BE2C (cell line): Measurements from ENCODE around the gene MRPL40.

Experiments used
- DNase-seq: peaks from one replicate; pipeline ENCODE4 v3.0.0-alpha.2; 2020
- H3K27me3 ChIP-seq: fragments of 250-450 bp; sonication (Bioruptor Pico); 2 replicates; pipeline ENCODE4 v1.5.1; 2020; ENCODE audit warnings: mild to moderate bottlenecking
- H3K36me3 ChIP-seq: fragments of 250-450 bp; sonication (Bioruptor Pico); 2 replicates; pipeline ENCODE4 v1.5.1; 2020; ENCODE audit warnings: mild to moderate bottlenecking
- H3K4me1 ChIP-seq: fragments of 250-450 bp; sonication (Bioruptor Pico); 2 replicates; pipeline ENCODE4 v1.5.1; 2020
- H3K4me3 ChIP-seq: 2 replicates; pipeline ENCODE4 v1.5.1; 2011; ENCODE audit warnings: low read depth, low read length
- H3K9me3 ChIP-seq: fragments of 250-450 bp; sonication (Bioruptor Pico); 2 replicates; pipeline ENCODE4 v1.5.1; 2020
- TF ChIP-seq, protein P1 (sequence below): IDR thresholded peaks from 2 replicates; pipeline ENCODE4 v1.5.1; 2012; ENCODE audit warnings: mild to moderate bottlenecking, low read depth, low read length

MRPL40 gene

DNA sequence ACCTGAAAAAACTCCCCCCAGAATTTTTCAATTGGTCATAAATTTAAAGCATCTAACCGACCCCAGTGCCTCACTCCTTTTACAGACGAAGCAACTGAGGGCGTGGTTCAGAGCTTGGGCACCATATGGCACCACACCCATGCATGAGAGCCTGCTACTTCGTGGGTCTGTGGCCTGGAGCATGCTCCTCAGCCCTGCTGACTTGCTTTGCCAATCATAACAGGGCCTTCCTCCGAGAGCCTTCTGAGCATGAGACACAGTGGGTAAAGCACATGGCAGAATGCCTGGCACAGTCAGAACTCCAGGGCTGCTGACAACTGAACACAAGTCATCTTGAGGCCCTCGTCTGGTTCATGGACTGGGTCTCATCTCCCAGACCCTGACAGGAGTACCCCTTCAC is 34.1 kb upstream of the MRPL40 start:
- no peaks in the 10 kb centered on the region for H3K4me1 ChIP-seq
- no peak overlapping the region for H3K4me3 ChIP-seq
- H3K36me3 ChIP-seq = peaks cover 59% of the 10 kb centered on the region
- no peaks in the 10 kb centered on the region for H3K27me3 ChIP-seq
- no peak for DNase-seq
- TF ChIP-seq, protein P1, sequence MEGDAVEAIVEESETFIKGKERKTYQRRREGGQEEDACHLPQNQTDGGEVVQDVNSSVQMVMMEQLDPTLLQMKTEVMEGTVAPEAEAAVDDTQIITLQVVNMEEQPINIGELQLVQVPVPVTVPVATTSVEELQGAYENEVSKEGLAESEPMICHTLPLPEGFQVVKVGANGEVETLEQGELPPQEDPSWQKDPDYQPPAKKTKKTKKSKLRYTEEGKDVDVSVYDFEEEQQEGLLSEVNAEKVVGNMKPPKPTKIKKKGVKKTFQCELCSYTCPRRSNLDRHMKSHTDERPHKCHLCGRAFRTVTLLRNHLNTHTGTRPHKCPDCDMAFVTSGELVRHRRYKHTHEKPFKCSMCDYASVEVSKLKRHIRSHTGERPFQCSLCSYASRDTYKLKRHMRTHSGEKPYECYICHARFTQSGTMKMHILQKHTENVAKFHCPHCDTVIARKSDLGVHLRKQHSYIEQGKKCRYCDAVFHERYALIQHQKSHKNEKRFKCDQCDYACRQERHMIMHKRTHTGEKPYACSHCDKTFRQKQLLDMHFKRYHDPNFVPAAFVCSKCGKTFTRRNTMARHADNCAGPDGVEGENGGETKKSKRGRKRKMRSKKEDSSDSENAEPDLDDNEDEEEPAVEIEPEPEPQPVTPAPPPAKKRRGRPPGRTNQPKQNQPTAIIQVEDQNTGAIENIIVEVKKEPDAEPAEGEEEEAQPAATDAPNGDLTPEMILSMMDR = no peak
- H3K9me3 ChIP-seq = no peaks in the 10 kb centered on the region; the same call in 1 of the 2 replicates

DNA sequence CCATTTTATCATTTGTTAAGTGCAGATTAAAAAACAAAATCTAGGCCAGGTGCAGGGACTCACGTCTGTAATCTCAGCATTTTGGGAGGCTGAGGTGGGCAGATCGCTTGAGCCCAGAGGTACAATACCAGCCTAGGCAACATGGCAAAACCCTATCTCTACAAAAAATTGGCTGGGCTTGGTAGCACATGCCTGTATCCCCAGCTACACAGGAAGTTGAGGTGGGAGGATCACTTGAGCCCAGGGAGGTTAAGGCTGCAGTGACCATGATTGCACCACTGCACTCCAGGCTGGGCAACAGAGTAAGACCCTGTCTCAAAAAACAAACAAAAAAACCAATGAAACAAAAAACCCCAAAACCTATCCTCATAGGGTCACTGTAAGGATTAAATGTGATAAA is 33.7 kb upstream of the MRPL40 start:
- Histone ChIP-seq H3K36me3 (peaks cover 56% of the 10 kb centered on the region), H3K9me3 (no peaks in the 10 kb centered on the region; the same call in 1 of the 2 replicates), H3K27me3 (no peaks in the 10 kb centered on the region), H3K4me3 (no peak overlapping the region), H3K4me1 (no peaks in the 10 kb centered on the region)
- TF ChIP-seq, protein P1 = no peak
- no peak for DNase-seq

DNA sequence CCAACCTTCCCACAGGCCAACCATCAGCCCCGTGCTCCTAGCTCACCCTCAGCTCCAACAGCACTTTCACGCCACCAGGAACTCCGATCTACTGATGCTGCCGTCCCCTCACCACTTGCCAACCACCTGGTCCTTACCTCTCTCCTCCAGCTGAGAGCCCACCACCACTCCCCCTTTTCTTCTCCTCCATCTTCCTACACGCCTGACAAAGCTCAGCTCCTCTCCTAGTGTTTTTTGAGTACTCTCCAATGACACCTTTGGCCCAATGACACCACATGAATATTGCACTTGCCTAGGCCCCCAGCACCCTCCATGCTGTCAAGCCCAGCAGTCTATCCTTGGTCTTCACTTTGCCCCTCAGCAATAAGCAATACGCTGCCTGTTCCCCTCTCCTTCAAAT is 31.5 kb upstream of the MRPL40 start:
- no peak for DNase-seq
- H3K36me3 ChIP-seq = peaks cover 57% of the 10 kb centered on the region
- TF ChIP-seq, protein P1 = no peak

DNA sequence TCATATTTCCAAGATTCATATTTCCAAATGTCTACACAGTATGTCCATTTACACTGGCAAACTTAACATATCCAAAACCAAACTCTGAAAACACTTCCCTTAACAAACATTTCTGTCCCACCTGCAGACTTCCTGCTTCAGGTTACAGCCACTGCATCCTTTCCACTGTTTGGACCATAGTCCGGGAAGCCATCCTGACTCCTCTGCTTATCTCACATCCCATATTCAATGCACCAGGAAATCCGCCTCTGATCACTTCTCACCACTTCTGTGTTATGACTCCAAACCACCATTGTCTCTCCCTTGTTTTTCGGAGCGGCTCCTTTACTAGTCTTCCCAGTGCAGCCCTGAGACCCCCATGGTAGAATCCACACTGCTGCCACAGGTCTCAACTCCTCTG is 30.9 kb upstream of the MRPL40 start:
- H3K9me3 ChIP-seq = no peaks in the 10 kb centered on the region; the same call in 1 of the 2 replicates
- H3K27me3 ChIP-seq = no peaks in the 10 kb centered on the region
- H3K4me1 ChIP-seq = no peaks in the 10 kb centered on the region
- no peak overlapping the region for H3K4me3 ChIP-seq
- peaks cover 57% of the 10 kb centered on the region for H3K36me3 ChIP-seq
- TF ChIP-seq, protein P1 = no peak
- DNase-seq = no peak

More for the DNA sequence above, 31.5 kb upstream of the MRPL40 start:
- Histone ChIP-seq H3K27me3 (no peaks in the 10 kb centered on the region), H3K9me3 (no peaks in the 10 kb centered on the region; the same call in 1 of the 2 replicates), H3K4me3 (no peak overlapping the region), H3K4me1 (no peaks in the 10 kb centered on the region)

DNA sequence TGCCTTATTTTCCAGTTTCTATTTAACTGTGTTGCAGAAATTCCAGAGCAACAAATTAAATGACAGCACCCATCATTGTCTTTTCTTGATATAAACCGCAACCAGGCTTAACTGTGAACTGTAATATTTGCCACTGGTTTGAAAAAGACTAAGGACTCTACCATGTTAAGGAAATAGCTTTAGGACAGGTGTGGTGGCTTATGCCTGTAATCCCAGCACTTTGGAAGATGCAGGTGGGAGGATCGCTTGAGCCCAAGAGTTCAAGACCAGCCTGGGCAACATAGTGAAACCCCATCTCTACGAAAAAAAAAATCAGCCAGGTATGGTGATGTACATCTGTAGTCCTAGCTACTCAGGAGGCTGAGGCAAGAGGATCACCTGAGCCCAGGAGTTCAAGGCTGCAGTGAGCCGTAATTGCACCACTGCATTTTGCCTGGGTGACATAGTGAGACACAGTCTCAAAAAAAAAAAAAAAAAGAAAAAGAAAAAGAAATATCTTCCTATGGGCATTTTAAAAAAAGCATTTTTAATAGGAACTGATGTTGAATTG is 29.6 kb upstream of the MRPL40 start:
- H3K4me3 ChIP-seq = no peak overlapping the region
- H3K4me1 ChIP-seq = peaks cover 8% of the 10 kb centered on the region
- H3K36me3 ChIP-seq = peaks cover 57% of the 10 kb centered on the region

DNA sequence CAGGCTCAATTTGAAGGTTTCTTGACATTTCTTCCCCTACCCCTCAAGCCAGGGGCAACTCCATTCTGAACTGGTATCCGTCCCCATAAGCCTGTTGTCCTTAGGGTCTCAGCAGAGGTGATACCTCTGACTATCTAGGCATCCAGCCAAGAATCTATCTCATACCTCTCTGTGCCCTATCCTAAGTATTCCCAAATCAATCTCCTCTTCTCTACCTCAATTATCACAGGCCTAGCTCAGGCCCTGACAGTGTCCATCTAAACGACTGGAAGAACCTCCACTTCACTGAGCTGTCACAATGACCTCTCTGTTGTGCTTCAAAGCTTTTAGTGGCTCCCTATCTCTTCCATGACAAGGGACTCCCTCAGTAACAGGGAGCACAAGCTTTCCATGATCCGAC is 27.7 kb upstream of the MRPL40 start:
- DNase-seq = no peak
- TF ChIP-seq, protein P1 = no peak
- Histone ChIP-seq H3K27me3 (no peaks in the 10 kb centered on the region), H3K9me3 (no peaks in the 10 kb centered on the region; the same call in 1 of the 2 replicates), H3K36me3 (peaks cover 59% of the 10 kb centered on the region), H3K4me3 (no peak overlapping the region), H3K4me1 (peaks cover 20% of the 10 kb centered on the region)

More for the DNA sequence above, 29.6 kb upstream of the MRPL40 start:
- H3K9me3 ChIP-seq = no peaks in the 10 kb centered on the region; the same call in 1 of the 2 replicates
- H3K27me3 ChIP-seq = no peaks in the 10 kb centered on the region
- no peak for DNase-seq
- TF ChIP-seq, protein P1 = no peak
